GM12878 (cell line): ENCODE data around the gene PPT1. TPM values are rescaled to one million over a fixed set of nuclear protein-coding genes. Genes with fewer than 3 reads are reported as not detected.

Experiments
- ATAC-seq: fragments of 200-7000 bp; cut with Tn5 transposase; 3 replicates; pipeline ENCODE4 v1.9.1; 2020; ENCODE audit warnings: mild to moderate bottlenecking, moderate library complexity
- BruUV-seq: library from RNA; stranded (reverse); fragments of 400-500 nt; replicated peaks from 2 replicates; lab custom pipeline; 2021; lab: Mats Ljungman, UMichigan
- CTCF ChIA-PET: fragments of 300-600 bp; sonication (Branson Sonifier 250); formaldehyde crosslinking; extraction: SDS; loops from one replicate; lab custom pipeline; 2021; ENCODE audit warnings: inconsistent platforms; lab: Yijun Ruan, JAX
- POLR2A ChIA-PET: fragments of 350-600 bp; formaldehyde crosslinking; extraction: SDS; loops from one replicate; lab custom pipeline; 2021; ENCODE audit warnings: inconsistent platforms; lab: Charles Lee
- RAD21 ChIA-PET: fragments of 300-600 bp; sonication (Branson Sonifier 250); formaldehyde crosslinking; loops from one replicate; lab custom pipeline; 2023; ENCODE audit warnings: antibody characterized with exemption; ENCODE audit not compliant: unreplicated experiment; lab: Charles Lee
- SMC1A ChIA-PET: fragments of 300-600 bp; sonication (Branson Sonifier 250); formaldehyde crosslinking; loops from one replicate; lab custom pipeline; 2023; ENCODE audit not compliant: unreplicated experiment, uncharacterized antibody; lab: Charles Lee
- DNase-seq: peaks from one replicate; pipeline ENCODE4 v3.0.0-alpha.2; 2011; ENCODE audit warnings: low read depth, low spot score
- FAIRE-seq: peaks from 3 replicates; lab custom pipeline; 2011; peaks lifted over from hg19 to GRCh38; lab: Jason Lieb, UNC
- H2AFZ ChIP-seq: 2 replicates; pipeline ENCODE4 v1.6.0; 2011; ENCODE audit warnings: low read depth, low read length, control low read depth; ENCODE audit not compliant: control insufficient read depth
- H3K27ac ChIP-seq: 2 replicates; pipeline ENCODE4 v1.5.1; 2011; ENCODE audit warnings: control low read depth; ENCODE audit not compliant: control insufficient read depth, insufficient read depth
- H3K27me3 ChIP-seq, 2 experiments: replicated peaks in 1 of 2; 2 replicates each; pipeline versions ENCODE4 v1.6.0 to v1.6.1; 2011; ENCODE audit warnings: low read length in 1 of 2; ENCODE audit not compliant: control insufficient read depth in 2 of 2, insufficient read depth in 2 of 2
- H3K36me3 ChIP-seq, 2 experiments: 2 replicates each; pipeline ENCODE4 v1.5.1; 2011; ENCODE audit warnings: low read length in 1 of 2; ENCODE audit not compliant: control insufficient read depth in 2 of 2, insufficient read depth in 2 of 2
- H3K4me1 ChIP-seq: 2 replicates; pipeline ENCODE4 v1.6.1; 2011; ENCODE audit warnings: mild to moderate bottlenecking, low read length, moderate library complexity, mixed read lengths; ENCODE audit not compliant: control insufficient read depth, insufficient read depth
- H3K4me2 ChIP-seq: 2 replicates; pipeline ENCODE4 v1.6.0; 2011; ENCODE audit warnings: control low read depth; ENCODE audit not compliant: control insufficient read depth, insufficient read depth
- H3K4me3 ChIP-seq: fragments of 200-600 bp; sonication (generic); 2 replicates; pipeline ENCODE4 v1.5.1; 2016
- H3K79me2 ChIP-seq: 2 replicates; pipeline ENCODE4 v1.6.0; 2011; ENCODE audit warnings: low read length; ENCODE audit not compliant: control insufficient read depth, insufficient read depth
- H3K9ac ChIP-seq: 2 replicates; pipeline ENCODE4 v1.8.0; 2011; ENCODE audit warnings: low read length, control low read depth, mixed read lengths; ENCODE audit not compliant: control insufficient read depth, insufficient read depth
- H3K9me3 ChIP-seq: replicated peaks from 3 replicates; pipeline ENCODE4 v1.5.1; 2011; ENCODE audit warnings: mild to moderate bottlenecking, low read length; ENCODE audit not compliant: control insufficient read depth, insufficient read depth
- H4K20me1 ChIP-seq: 2 replicates; pipeline ENCODE4 v1.6.0; 2011; ENCODE audit not compliant: control insufficient read depth, insufficient read depth
- E2F4 ChIP-seq: IDR thresholded peaks from 2 replicates; pipeline ENCODE4 v1.6.1; 2012; ENCODE audit warnings: low read depth, low read length, improper control_type of control experiment
- HSF1 ChIP-seq: fragments of 150-350 bp; IDR thresholded peaks from 2 replicates; pipeline ENCODE4 v1.6.1; 2014; ENCODE audit warnings: mild to moderate bottlenecking, low read depth, low read length
- MYB ChIP-seq: fragments of 150-350 bp; IDR thresholded peaks from 2 replicates; pipeline ENCODE4 v1.6.1; 2014; ENCODE audit warnings: mild to moderate bottlenecking, low read depth, low read length, borderline replicate concordance
- POLR2AphosphoS2 ChIP-seq: IDR thresholded peaks from 2 replicates; pipeline ENCODE4 v1.6.1; 2011; ENCODE audit warnings: low read depth, mild to moderate bottlenecking, low read length, improper control_type of control experiment, moderate library complexity
- ZBED1 ChIP-seq: IDR thresholded peaks from 2 replicates; pipeline ENCODE4 v1.6.1; 2016; ENCODE audit warnings: borderline replicate concordance
- ZNF217 ChIP-seq: fragments of 450-650 bp; IDR thresholded peaks from 2 replicates; pipeline ENCODE4 v1.6.1; 2017; ENCODE audit warnings: antibody characterized with exemption, mild to moderate bottlenecking
- WGBS: methylation state at CpG from one replicate; pipeline ENCODE4 v1.1.6; 2016; ENCODE audit warnings: low lambda C conversion rate; ENCODE audit not compliant: insufficient replicate concordance, insufficient coverage; ENCODE audit errors: missing lambda C conversion rate; 5-methylcytosine and 5-hydroxymethylcytosine counted together
- in situ Hi-C: fragments of 300-500 bp; cut with MboI; formaldehyde crosslinking; loops from 9 replicates; pipeline ENCODE4 v1.14.3; 2018; ENCODE audit warnings: mixed read lengths
- intact Hi-C: fragments of 100-400 bp; cut with micrococcal nuclease; formaldehyde crosslinking; loops from one replicate; pipeline ENCODE4 v1.14.2; 2022; ENCODE audit not compliant: unreplicated experiment
- polyA plus RNA-seq, 11 experiments: library from polyadenylated mRNA; depleted of rRNA in 4 of 11; unstranded in 6 of 11; stranded (reverse) in 5 of 11; fragments of >200 nt; fragmentation: Nextera tagmentation in 4 of 11; fragmentation: Illumina TruSeq in 1 of 11; extraction: Ambion mirVana in 4 of 11; extraction: Trizol in 1 of 11; gene quantifications; 1 replicate in 1 of 11; 2 replicates in 10 of 11; pipeline versions ENCODE4 v1.2.1 to v1.2.3, GENCODE V29; 2011 to 2016; ENCODE audit warnings: inconsistent platforms in 2 of 11, missing spikeins in 2 of 11, low read depth in 1 of 11
- total RNA-seq, 4 experiments: library from RNA; depleted of rRNA in 3 of 4; stranded (reverse); fragments of >200 nt in 3 of 4; fragmentation: Illumina TruSeq in 1 of 4; extraction: Trizol in 1 of 4; gene quantifications; 2 replicates each; pipeline versions ENCODE4 v1.2.1 to v1.2.3, GENCODE V29; 2013 to 2021

The PPT1 gene
- total and polyA plus RNA-seq, 10 of the 15 experiments (the other 5 are each of a cell fraction or from before 2014, with no cell fraction given) = 50.4 to 147 (median 103) TPM

DNA sequence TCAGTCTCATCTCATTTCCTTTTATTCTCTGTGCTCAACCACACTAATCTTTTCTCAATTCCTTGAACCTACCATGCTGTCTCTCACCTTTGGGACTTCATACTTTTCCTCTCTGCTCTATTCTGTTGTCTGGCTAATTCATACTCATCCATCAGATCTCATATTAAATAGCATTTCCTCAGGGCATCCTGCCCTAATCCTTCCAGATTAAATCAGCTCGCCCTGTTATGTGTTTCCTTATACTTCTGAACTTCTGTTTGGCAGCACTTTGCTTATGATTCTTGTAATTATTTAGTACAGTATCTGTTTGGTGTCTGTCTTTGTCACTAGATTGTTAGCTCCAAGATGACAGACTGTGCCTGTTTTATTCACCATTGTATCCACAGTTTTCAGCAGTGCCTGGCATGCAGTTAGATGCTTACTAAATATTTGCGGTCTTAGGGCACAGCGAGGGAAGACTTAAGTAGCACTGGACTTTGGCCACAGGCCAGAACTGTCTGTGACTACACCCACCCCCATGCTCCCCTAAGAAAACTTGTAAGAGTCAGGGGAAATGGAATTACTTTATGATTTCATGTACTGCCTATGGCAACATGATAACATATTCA, 66.4 kb downstream of the PPT1 start:
- no peak for ATAC-seq
- no peak overlapping the region for H3K4me2 ChIP-seq
- H3K27me3 ChIP-seq = no peaks in the 10 kb centered on the region
- POLR2A ChIA-PET = interaction anchor here (0.6 kb wide), 2 partner anchors 74 to 101 kb away, joined by 3 to 4 read pairs; no protein-coding TSS in a partner anchor
- no peak overlapping the region for H3K4me3 ChIP-seq
- no peak for DNase-seq
- H3K4me1 ChIP-seq = peaks cover 9% of the 10 kb centered on the region
- no peak for TF ChIP-seq ZNF217
- no peak for TF ChIP-seq E2F4
- no peak for TF ChIP-seq ZBED1
- no peak for TF ChIP-seq HSF1
- no peak for TF ChIP-seq MYB
- TF ChIP-seq POLR2AphosphoS2 = no peak
- intact Hi-C loops (no loop called here), in situ Hi-C loops (loop anchor here (5.0 kb wide), 1 partner anchor 208 kb away; no protein-coding TSS in a partner anchor)
- H3K36me3 ChIP-seq = no peaks in the 10 kb centered on the region
- no peaks in the 10 kb centered on the region for H3K79me2 ChIP-seq
- RAD21 ChIA-PET = interaction anchor here (1.3 to 8.4 kb wide), 6 partner anchors 57 to 214 kb away, joined by 4 to 136 read pairs (median 16); partner anchors contain the start of gene MFSD2A
- CTCF ChIA-PET = interaction anchor here (1.3 to 9.5 kb wide), 14 partner anchors 10 to 214 kb away, joined by 3 to 311 read pairs (median 8); partner anchors contain the start of gene MYCL
- H3K27ac ChIP-seq = no peak overlapping the region
- WGBS = 65% methylated on average over 3 of the region's 3 CpGs
- no TSS peak for BruUV-seq
- no peak overlapping the region for H3K9ac ChIP-seq
- SMC1A ChIA-PET = interaction anchor here (0.9 to 8.7 kb wide), 13 partner anchors 9 to 215 kb away, joined by 3 to 180 read pairs (median 5); partner anchors contain the start of gene CAP1
- no peak for FAIRE-seq
- no peak overlapping the region for H2AFZ ChIP-seq
- peaks cover 2% of the 10 kb centered on the region; the same call in 1 of the 3 replicates for H3K9me3 ChIP-seq
- no peaks in the 10 kb centered on the region for H4K20me1 ChIP-seq
